ENCODE measurements around the gene SEL1L3. TPM values are rescaled to one million over a fixed set of nuclear protein-coding genes. Genes with fewer than 3 reads are reported as not detected.

SEL1L3 gene
- total and polyA plus RNA-seq, 12 donors, result 1.4 to 9.8 (median 3.5) TPM

DNA sequence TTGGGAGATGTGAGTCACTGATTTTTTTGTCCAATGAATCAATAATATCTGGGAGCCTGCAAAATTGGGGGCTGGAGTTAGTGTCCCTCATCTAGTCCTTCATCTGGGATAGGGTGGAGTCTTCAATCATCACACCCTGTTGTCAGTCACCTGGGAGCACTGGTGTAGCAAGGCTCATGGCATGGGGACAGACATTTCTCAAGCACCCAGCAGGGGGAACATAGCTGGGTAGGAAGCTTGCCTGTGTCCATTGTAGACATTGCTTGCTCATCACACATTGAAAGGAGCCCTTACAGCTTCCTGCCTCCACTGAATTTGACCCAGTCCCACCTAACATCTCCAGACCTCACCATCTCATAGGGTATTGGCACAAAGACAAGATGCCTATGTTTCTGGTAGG lies 61.2 kb downstream of the SEL1L3 start:
- TF ChIP-seq, protein P1, sequence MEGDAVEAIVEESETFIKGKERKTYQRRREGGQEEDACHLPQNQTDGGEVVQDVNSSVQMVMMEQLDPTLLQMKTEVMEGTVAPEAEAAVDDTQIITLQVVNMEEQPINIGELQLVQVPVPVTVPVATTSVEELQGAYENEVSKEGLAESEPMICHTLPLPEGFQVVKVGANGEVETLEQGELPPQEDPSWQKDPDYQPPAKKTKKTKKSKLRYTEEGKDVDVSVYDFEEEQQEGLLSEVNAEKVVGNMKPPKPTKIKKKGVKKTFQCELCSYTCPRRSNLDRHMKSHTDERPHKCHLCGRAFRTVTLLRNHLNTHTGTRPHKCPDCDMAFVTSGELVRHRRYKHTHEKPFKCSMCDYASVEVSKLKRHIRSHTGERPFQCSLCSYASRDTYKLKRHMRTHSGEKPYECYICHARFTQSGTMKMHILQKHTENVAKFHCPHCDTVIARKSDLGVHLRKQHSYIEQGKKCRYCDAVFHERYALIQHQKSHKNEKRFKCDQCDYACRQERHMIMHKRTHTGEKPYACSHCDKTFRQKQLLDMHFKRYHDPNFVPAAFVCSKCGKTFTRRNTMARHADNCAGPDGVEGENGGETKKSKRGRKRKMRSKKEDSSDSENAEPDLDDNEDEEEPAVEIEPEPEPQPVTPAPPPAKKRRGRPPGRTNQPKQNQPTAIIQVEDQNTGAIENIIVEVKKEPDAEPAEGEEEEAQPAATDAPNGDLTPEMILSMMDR (IDR thresholded peaks at IDR 0.05), result no peak
- no peak for DNase-seq
- H3K4me3 ChIP-seq, result no peak overlapping the region
- H3K27me3 ChIP-seq, result no peaks in the 10 kb centered on the region
- H3K36me3 ChIP-seq, result peaks cover 0 to 66% (median 0%) of the 10 kb centered on the region in 9 donors
- no peaks in the 10 kb centered on the region for H3K9me3 ChIP-seq
- intact Hi-C loops (cut with DNase I), result no loop called here
- H3K4me1 ChIP-seq, result no peaks in the 10 kb centered on the region
- H3K27ac ChIP-seq, result no peak overlapping the region
- ATAC-seq, result no peak

DNA sequence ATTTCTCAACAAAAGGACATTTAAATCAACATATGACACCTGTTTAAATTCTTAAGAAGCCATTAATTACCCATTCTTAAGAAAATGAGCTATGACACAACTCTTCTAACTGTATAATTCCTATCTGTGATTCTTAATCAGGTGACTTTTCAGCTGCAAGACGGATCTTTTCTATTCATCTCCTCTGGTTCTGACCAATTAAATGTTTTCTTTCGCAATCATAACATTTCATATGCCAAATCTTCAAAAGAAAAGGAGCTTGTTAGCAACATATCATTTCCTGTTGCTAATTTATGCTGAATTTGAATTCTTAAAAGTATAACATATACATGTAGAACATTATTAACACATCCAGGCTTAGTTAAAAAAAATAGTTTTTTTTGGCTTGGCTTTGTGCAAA lies 62.5 kb downstream of the SEL1L3 start:
- TF ChIP-seq, protein P1 (IDR thresholded peaks at IDR 0.05), result no peak
- intact Hi-C loops (cut with DNase I), result no loop called here
- WGBS, 2 donors, result 89 to 94% methylated on average over 2 of the region's 2 CpGs

GRCh38 chr4:25799522-25799921 lies 63.3 kb downstream of the SEL1L3 start:
- H3K27ac ChIP-seq, result no peak overlapping the region
- no peaks in the 10 kb centered on the region for H3K9me3 ChIP-seq
- ATAC-seq (no peak), DNase-seq (no peak)
- no peak overlapping the region for H3K4me3 ChIP-seq
- H3K4me1 ChIP-seq, result no peaks in the 10 kb centered on the region
- no peaks in the 10 kb centered on the region for H3K27me3 ChIP-seq
- intact Hi-C loops (cut with DNase I), result no loop called here
- peaks cover 0 to 56% (median 0%) of the 10 kb centered on the region in 9 donors for H3K36me3 ChIP-seq
- TF ChIP-seq, protein P1 (IDR thresholded peaks at IDR 0.05), result no peak
- 84 to 86% methylated on average over 5 of the region's 5 CpGs for WGBS, 2 donors

More for the DNA sequence above, 62.5 kb downstream of the SEL1L3 start:
- ATAC-seq, result no peak
- H3K9me3 ChIP-seq, result no peaks in the 10 kb centered on the region
- H3K27ac ChIP-seq, result no peak overlapping the region
- no peaks in the 10 kb centered on the region for H3K4me1 ChIP-seq
- H3K4me3 ChIP-seq, result no peak overlapping the region
- H3K27me3 ChIP-seq, result no peaks in the 10 kb centered on the region
- peaks cover 0 to 61% (median 0%) of the 10 kb centered on the region in 9 donors for H3K36me3 ChIP-seq
- DNase-seq, result no peak

- Histone ChIP-seq H3K4me1 (no peaks in the 10 kb centered on the region), H3K9me3 (no peaks in the 10 kb centered on the region), H3K4me3 (no peak overlapping the region), H3K27ac (no peak overlapping the region), H3K27me3 (no peaks in the 10 kb centered on the region), H3K36me3 (peaks cover 0 to 37% (median 0%) of the 10 kb centered on the region in 9 donors)
- ATAC-seq (no peak), DNase-seq (no peak)
- TF ChIP-seq, protein P1 (IDR thresholded peaks at IDR 0.05), result no peak
- WGBS, 2 donors, result 72 to 80% methylated on average over 8 of the region's 8 CpGs
- intact Hi-C loops (cut with DNase I), result no loop called here
Measured at GRCh38 chr4:25797136-25797535, 65.7 kb downstream of the SEL1L3 start.
